ENCODE measurements around the gene PPP1R2. TPM values are rescaled to one million over a fixed set of nuclear protein-coding genes. Genes with fewer than 3 reads are reported as not detected.

Gene PPP1R2
- total and polyA plus RNA-seq, 2 of the 13 experiments (the other 11 are each of a cell fraction or from before 2014, with no cell fraction given), result 36.5 to 86.5 TPM

GRCh38 chr3:195532345-195532744 lies 10.8 kb downstream of the PPP1R2 start (continued):
- TF ChIP-seq ZNF770 (CRISPR knock-in tag; IDR thresholded peaks at IDR 0.05), result no peak
- no peak for TF ChIP-seq PLRG1 (conservative IDR thresholded peaks at IDR 0.05)
- no peak for TF ChIP-seq PHF5A (CRISPR knock-in tag; IDR thresholded peaks at IDR 0.05; ENCODE audit: low read depth, unreplicated experiment)
- no peak for TF ChIP-seq ZNF343 (CRISPR knock-in tag; IDR thresholded peaks at IDR 0.05)
- TF ChIP-seq ZHX2 (IDR thresholded peaks at IDR 0.05; ENCODE audit: low read depth), result no peak
- TF ChIP-seq ZHX2 (CRISPR knock-in tag; IDR thresholded peaks at IDR 0.05; ENCODE audit: borderline replicate concordance), result no peak
